ENCODE results near the gene C1QTNF1. TPM values are rescaled to one million over a fixed set of nuclear protein-coding genes. Genes with fewer than 3 reads are reported as not detected.
A peak's percentile ranks its signal among the peaks of the same experiment; 100 is the strongest.

C1QTNF1 gene
- total and polyA plus RNA-seq, 5 experiments from 2014 or later, result not detected

GRCh38 chr17:79077587-79077986 is 53.6 kb downstream of the C1QTNF1 start:
- H3K27ac Mint-ChIP-seq, result peak overlapping the region in 2 of 10 donors; percentile 48 to 56
- POLR2A ChIA-PET, result no interaction called here
- H3K27me3 Mint-ChIP-seq, result no peaks in the 10 kb centered on the region
- DNase-seq (no peak), ATAC-seq (no peak)
- H3K36me3 Mint-ChIP-seq, result peaks cover 0 to 47% (median 8%) of the 10 kb centered on the region in 3 donors
- H3K9me3 Mint-ChIP-seq, result peaks cover 0 to under 1% (median 0%) of the 10 kb centered on the region in 9 donors
- peaks cover 17 to 26% (median 22%) of the 10 kb centered on the region in 4 donors for H3K4me1 Mint-ChIP-seq
- peak overlapping the region in 1 of 10 donors; percentile 16 for H3K4me3 Mint-ChIP-seq

- DNase-seq (no peak), ATAC-seq (no peak)
- H3K27me3 Mint-ChIP-seq, result no peaks in the 10 kb centered on the region
- peaks cover 17 to 26% (median 22%) of the 10 kb centered on the region in 4 donors for H3K4me1 Mint-ChIP-seq
- peak overlapping the region in 2 of 10 donors; percentile 43 to 50 for H3K27ac Mint-ChIP-seq
- H3K36me3 Mint-ChIP-seq, result peaks cover 0 to 53% (median 8%) of the 10 kb centered on the region in 3 donors
- POLR2A ChIA-PET, result no interaction called here
- H3K9me3 Mint-ChIP-seq, result no peaks in the 10 kb centered on the region
- no peak overlapping the region for H3K4me3 Mint-ChIP-seq
Measured at GRCh38 chr17:79078476-79079190, 54.7 kb downstream of the C1QTNF1 start.

GRCh38 chr17:79079421-79080200 is 55.6 kb downstream of the C1QTNF1 start:
- Mint-ChIP-seq H3K4me3 (no peak overlapping the region), H3K27ac (peak overlapping the region in 1 of 10 donors; percentile 6), H3K4me1 (peaks cover 17 to 23% (median 20%) of the 10 kb centered on the region in 4 donors), H3K36me3 (peaks cover 0 to 56% (median 8%) of the 10 kb centered on the region in 3 donors), H3K9me3 (no peaks in the 10 kb centered on the region), H3K27me3 (no peaks in the 10 kb centered on the region)
- DNase-seq (no peak), ATAC-seq (no peak)
- POLR2A ChIA-PET, result no interaction called here

GRCh38 chr17:79080349-79080748 is 56.4 kb downstream of the C1QTNF1 start:
- POLR2A ChIA-PET, result no interaction called here
- DNase-seq (no peak), ATAC-seq (no peak)
- Mint-ChIP-seq H3K4me3 (no peak overlapping the region), H3K9me3 (no peaks in the 10 kb centered on the region), H3K4me1 (peaks cover 16 to 21% (median 18%) of the 10 kb centered on the region in 4 donors), H3K27me3 (no peaks in the 10 kb centered on the region), H3K36me3 (peaks cover 0 to 60% (median 8%) of the 10 kb centered on the region in 3 donors), H3K27ac (peak overlapping the region in 3 of 10 donors; percentile 74 to 84 (median 82))

GRCh38 chr17:79080761-79081290 is 56.9 kb downstream of the C1QTNF1 start:
- no peak overlapping the region for H3K4me3 Mint-ChIP-seq
- H3K36me3 Mint-ChIP-seq, result peaks cover 0 to 62% (median 8%) of the 10 kb centered on the region in 3 donors

GRCh38 chr17:79081571-79082276 is 57.8 kb downstream of the C1QTNF1 start:
- H3K4me3 Mint-ChIP-seq, result no peak overlapping the region
- ATAC-seq (no peak), DNase-seq (no peak)
- peaks cover 0 to 65% (median 8%) of the 10 kb centered on the region in 3 donors for H3K36me3 Mint-ChIP-seq
- H3K4me1 Mint-ChIP-seq, result peaks cover 3 to 11% (median 9%) of the 10 kb centered on the region in 4 donors
- H3K9me3 Mint-ChIP-seq, result no peaks in the 10 kb centered on the region
- no peaks in the 10 kb centered on the region for H3K27me3 Mint-ChIP-seq
- H3K27ac Mint-ChIP-seq, result peak overlapping the region in 2 of 10 donors; percentile 56 to 72
- POLR2A ChIA-PET, result interaction anchor here (0.6 kb wide), 1 partner anchor 17 kb away, joined by 3 read pairs; no protein-coding TSS in a partner anchor

More at GRCh38 chr17:79080761-79081290, 56.9 kb downstream of the C1QTNF1 start:
- H3K27me3 Mint-ChIP-seq, result no peaks in the 10 kb centered on the region
- no peak for ATAC-seq
- no peaks in the 10 kb centered on the region for H3K9me3 Mint-ChIP-seq
- DNase-seq, result peak in 1 of 10 donors; percentile 42
- H3K27ac Mint-ChIP-seq, result peak overlapping the region in 2 of 10 donors; percentile 74 to 84
- POLR2A ChIA-PET, result no interaction called here
- H3K4me1 Mint-ChIP-seq, result peaks cover 11 to 16% (median 13%) of the 10 kb centered on the region in 4 donors

GRCh38 chr17:79082311-79083190 is 58.6 kb downstream of the C1QTNF1 start:
- DNase-seq (peak in 8 of 10 donors; percentile 31 to 58 (median 44)), ATAC-seq (peak; percentile 53 to 64)
- H3K36me3 Mint-ChIP-seq, result peaks cover 0 to 63% (median 8%) of the 10 kb centered on the region in 3 donors
- no peaks in the 10 kb centered on the region for H3K9me3 Mint-ChIP-seq
- H3K27me3 Mint-ChIP-seq, result no peaks in the 10 kb centered on the region
- POLR2A ChIA-PET, result interaction anchor here (0.6 kb wide), 1 partner anchor 17 kb away, joined by 3 read pairs; no protein-coding TSS in a partner anchor
- H3K4me1 Mint-ChIP-seq, result peaks cover 2 to 11% (median 8%) of the 10 kb centered on the region in 4 donors
- H3K27ac Mint-ChIP-seq, result no peak overlapping the region
- no peak overlapping the region for H3K4me3 Mint-ChIP-seq

- Mint-ChIP-seq H3K4me1 (peaks cover 2 to 11% (median 7%) of the 10 kb centered on the region in 4 donors), H3K4me3 (no peak overlapping the region), H3K27ac (no peak overlapping the region), H3K36me3 (peaks cover 0 to 56% (median 8%) of the 10 kb centered on the region in 3 donors), H3K27me3 (no peaks in the 10 kb centered on the region), H3K9me3 (no peaks in the 10 kb centered on the region)
- no peak for ATAC-seq
- POLR2A ChIA-PET, result no interaction called here
- no peak for DNase-seq
Measured at GRCh38 chr17:79083191-79083971, 59.4 kb downstream of the C1QTNF1 start.

GRCh38 chr17:79084291-79085153 is 60.6 kb downstream of the C1QTNF1 start:
- Mint-ChIP-seq H3K9me3 (no peaks in the 10 kb centered on the region), H3K27ac (no peak overlapping the region), H3K4me3 (no peak overlapping the region), H3K27me3 (no peaks in the 10 kb centered on the region), H3K36me3 (peaks cover 0 to 48% (median 5%) of the 10 kb centered on the region in 3 donors), H3K4me1 (peaks cover 2 to 8% (median 4%) of the 10 kb centered on the region in 4 donors)
- no peak for DNase-seq
- POLR2A ChIA-PET, result interaction anchor here (0.9 kb wide), 1 partner anchor 9 kb away, joined by 4 read pairs; no protein-coding TSS in a partner anchor
- ATAC-seq, result no peak

Data from naive thymus-derived CD8-positive, alpha-beta T cell (primary cell).